B cell (primary cell): Measurements from ENCODE around the gene PLCG1.

Experiments used
- EZH2 ChIP-seq: IDR thresholded peaks from 2 replicates; pipeline ENCODE4 v1.6.1; 2012; ENCODE audit warnings: borderline replicate concordance, low read depth, mild to moderate bottlenecking, moderate library complexity, low read length; ENCODE audit not compliant: insufficient read depth, poor library complexity, severe bottlenecking
- TF ChIP-seq, protein P1 (sequence below): fragments of 200-600 bp; IDR thresholded peaks from one replicate; pipeline ENCODE4 v1.8.0; 2022; ENCODE audit warnings: antibody characterized with exemption, mild to moderate bottlenecking

DNA sequence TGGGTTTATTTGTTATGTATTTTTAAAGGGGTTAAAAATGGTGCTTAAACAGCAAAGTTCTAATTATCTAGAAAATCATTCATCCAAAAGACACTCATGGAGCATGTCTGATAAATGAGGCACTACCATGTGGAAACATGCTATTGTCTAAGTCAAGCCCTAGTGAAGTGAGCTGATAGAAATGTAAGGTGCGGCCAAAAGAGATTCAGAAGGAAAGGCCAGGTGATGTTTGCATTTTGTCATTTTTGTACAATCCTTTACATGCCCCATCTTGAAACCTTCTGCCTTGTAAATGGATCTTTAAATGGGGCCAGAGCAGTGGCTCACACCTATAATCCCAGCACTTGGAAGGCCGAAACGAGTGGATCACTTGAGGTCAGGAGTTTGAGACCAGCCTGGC is 77.3 kb downstream of the PLCG1 start:
- TF ChIP-seq, protein P1, sequence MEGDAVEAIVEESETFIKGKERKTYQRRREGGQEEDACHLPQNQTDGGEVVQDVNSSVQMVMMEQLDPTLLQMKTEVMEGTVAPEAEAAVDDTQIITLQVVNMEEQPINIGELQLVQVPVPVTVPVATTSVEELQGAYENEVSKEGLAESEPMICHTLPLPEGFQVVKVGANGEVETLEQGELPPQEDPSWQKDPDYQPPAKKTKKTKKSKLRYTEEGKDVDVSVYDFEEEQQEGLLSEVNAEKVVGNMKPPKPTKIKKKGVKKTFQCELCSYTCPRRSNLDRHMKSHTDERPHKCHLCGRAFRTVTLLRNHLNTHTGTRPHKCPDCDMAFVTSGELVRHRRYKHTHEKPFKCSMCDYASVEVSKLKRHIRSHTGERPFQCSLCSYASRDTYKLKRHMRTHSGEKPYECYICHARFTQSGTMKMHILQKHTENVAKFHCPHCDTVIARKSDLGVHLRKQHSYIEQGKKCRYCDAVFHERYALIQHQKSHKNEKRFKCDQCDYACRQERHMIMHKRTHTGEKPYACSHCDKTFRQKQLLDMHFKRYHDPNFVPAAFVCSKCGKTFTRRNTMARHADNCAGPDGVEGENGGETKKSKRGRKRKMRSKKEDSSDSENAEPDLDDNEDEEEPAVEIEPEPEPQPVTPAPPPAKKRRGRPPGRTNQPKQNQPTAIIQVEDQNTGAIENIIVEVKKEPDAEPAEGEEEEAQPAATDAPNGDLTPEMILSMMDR = no peak
- no peak for TF ChIP-seq EZH2
